ENCODE data around the gene DLX6. TPM values are rescaled to one million over a fixed set of nuclear protein-coding genes. Genes with fewer than 3 reads are reported as not detected.

DLX6 gene
- total RNA-seq, 1 experiment from 2014 or later = 1.1 TPM

DNA sequence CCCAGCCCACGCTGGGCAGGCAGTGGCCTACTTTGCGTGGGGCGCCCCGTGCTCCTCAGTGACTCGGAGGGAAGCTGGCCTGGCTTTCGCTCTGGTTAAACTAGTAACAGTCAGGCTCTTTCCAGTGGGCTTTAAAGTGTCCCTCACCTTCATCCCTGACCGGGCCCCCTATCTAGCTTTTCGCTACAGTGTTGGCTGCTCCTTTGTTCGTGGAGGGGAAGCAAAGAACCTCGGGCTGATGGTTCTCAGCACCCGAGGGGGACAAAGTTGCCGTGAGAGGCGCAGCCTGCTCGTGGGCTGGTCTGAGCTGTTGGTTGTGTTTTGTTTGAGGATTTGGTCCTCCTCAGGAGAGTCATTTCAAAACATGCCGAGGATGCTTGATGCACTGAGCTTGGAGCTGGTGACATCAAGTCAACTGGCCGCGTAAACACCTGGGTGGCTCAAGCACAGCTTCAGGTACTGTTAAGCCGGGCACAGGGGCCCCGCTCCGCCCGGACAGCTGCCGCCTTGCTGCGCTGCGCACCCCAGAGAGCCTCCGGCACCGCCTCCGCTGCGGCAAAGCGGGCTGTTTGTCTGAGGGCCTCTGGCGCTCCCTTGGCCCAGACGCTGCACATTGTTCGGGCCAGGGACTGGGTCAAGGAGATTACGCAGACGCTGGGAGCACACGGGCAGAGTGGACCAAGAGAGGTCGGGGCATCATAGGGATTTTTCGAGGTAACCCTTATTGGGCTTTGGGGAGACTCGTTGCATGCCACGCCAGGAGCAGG is 1.6 kb downstream of the DLX6 start:
- CTCF ChIA-PET = no interaction called here
- no peak for DNase-seq
- BruUV-seq (replicated peaks) = no TSS peak
- intact Hi-C loops (cut with micrococcal nuclease; ENCODE audit: unreplicated experiment) = no loop called here
- Mint-ChIP-seq H3K9me3 (ENCODE audit: low read depth, unreplicated experiment) (no peaks in the 10 kb centered on the region), H3K27ac (ENCODE audit: unreplicated experiment) (no peak overlapping the region), H3K4me1 (ENCODE audit: low read depth, unreplicated experiment) (no peaks in the 10 kb centered on the region), H3K27me3 (ENCODE audit: unreplicated experiment) (peaks cover 25% of the 10 kb centered on the region), H3K4me3 (ENCODE audit: low read depth, unreplicated experiment) (peak overlapping the region; percentile 73), H3K36me3 (ENCODE audit: insufficient read depth, unreplicated experiment) (peaks cover 9% of the 10 kb centered on the region)
- TF ChIP-seq, protein P1, sequence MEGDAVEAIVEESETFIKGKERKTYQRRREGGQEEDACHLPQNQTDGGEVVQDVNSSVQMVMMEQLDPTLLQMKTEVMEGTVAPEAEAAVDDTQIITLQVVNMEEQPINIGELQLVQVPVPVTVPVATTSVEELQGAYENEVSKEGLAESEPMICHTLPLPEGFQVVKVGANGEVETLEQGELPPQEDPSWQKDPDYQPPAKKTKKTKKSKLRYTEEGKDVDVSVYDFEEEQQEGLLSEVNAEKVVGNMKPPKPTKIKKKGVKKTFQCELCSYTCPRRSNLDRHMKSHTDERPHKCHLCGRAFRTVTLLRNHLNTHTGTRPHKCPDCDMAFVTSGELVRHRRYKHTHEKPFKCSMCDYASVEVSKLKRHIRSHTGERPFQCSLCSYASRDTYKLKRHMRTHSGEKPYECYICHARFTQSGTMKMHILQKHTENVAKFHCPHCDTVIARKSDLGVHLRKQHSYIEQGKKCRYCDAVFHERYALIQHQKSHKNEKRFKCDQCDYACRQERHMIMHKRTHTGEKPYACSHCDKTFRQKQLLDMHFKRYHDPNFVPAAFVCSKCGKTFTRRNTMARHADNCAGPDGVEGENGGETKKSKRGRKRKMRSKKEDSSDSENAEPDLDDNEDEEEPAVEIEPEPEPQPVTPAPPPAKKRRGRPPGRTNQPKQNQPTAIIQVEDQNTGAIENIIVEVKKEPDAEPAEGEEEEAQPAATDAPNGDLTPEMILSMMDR (IDR thresholded peaks at IDR 0.05; ENCODE audit: unreplicated experiment) = no peak

DNA sequence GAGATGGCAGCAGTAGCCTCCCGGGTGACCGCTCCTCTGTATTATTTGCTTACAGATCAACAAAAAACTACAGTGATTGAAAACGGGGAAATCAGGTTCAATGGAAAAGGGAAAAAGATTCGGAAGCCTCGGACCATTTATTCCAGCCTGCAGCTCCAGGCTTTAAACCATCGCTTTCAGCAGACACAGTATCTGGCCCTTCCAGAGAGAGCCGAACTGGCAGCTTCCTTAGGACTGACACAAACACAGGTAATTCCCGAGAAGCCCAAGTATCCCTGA is 2.2 kb downstream of the DLX6 start:
- Mint-ChIP-seq H3K27ac (ENCODE audit: unreplicated experiment) (no peak overlapping the region), H3K4me3 (ENCODE audit: low read depth, unreplicated experiment) (no peak overlapping the region), H3K4me1 (ENCODE audit: low read depth, unreplicated experiment) (no peaks in the 10 kb centered on the region), H3K9me3 (ENCODE audit: low read depth, unreplicated experiment) (no peaks in the 10 kb centered on the region), H3K27me3 (ENCODE audit: unreplicated experiment) (peaks cover 30% of the 10 kb centered on the region), H3K36me3 (ENCODE audit: insufficient read depth, unreplicated experiment) (peaks cover 9% of the 10 kb centered on the region)
- CTCF ChIA-PET = no interaction called here
- BruUV-seq (replicated peaks) = no TSS peak
- no peak for DNase-seq
- intact Hi-C loops (cut with micrococcal nuclease; ENCODE audit: unreplicated experiment) = no loop called here
- TF ChIP-seq, protein P1 (IDR thresholded peaks at IDR 0.05; ENCODE audit: unreplicated experiment) = no peak

- BruUV-seq (replicated peaks) = no TSS peak
- H3K4me3 Mint-ChIP-seq (ENCODE audit: low read depth, unreplicated experiment) = no peak overlapping the region
- intact Hi-C loops (cut with micrococcal nuclease; ENCODE audit: unreplicated experiment) = no loop called here
These were observed 3.0 kb downstream of the DLX6 start for GRCh38 chr7:97008275-97008917.

DNA sequence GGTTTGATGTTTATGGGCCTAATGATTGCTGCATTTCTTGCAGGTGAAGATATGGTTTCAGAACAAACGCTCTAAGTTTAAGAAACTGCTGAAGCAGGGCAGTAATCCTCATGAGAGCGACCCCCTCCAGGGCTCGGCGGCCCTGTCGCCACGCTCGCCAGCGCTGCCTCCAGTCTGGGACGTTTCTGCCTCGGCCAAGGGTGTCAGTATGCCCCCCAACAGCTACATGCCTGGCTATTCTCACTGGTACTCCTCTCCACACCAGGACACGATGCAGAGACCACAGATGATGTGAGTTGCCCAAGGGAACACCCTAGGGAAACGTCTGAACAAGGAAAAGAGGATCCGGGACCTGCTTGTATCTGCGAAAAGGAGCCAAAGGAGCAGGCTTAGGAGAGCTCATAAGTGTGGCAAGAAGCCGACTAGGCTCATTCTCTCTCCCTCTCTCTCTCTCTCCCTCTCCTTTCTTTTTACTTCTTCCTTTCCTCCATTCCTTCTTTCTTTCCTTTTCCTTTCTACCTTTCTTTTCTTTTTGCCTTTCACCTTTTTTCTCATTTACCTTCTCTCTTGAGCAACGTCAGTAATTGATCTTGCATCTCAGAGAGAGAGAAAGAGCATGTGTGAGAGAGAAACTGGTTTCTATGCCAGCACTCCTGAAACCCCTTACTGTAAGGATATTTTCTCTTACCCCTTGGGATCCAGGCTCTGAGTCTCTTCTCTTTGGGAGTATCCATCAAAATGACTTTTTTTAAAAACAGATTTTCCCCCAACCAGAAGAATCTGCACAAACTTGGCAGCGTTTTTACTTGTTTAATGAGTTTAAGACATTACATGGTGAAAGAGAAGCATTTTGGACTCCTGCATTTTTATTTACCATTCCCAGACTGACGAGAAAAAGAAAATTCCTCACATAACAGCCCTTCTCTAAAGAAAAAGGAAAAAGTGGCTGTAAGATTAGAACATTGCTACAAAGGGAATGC is 4.7 kb downstream of the DLX6 start:
- Mint-ChIP-seq H3K27me3 (ENCODE audit: unreplicated experiment) (peaks cover 55% of the 10 kb centered on the region), H3K4me3 (ENCODE audit: low read depth, unreplicated experiment) (no peak overlapping the region), H3K27ac (ENCODE audit: unreplicated experiment) (no peak overlapping the region), H3K9me3 (ENCODE audit: low read depth, unreplicated experiment) (no peaks in the 10 kb centered on the region), H3K4me1 (ENCODE audit: low read depth, unreplicated experiment) (no peaks in the 10 kb centered on the region), H3K36me3 (ENCODE audit: insufficient read depth, unreplicated experiment) (peaks cover 9% of the 10 kb centered on the region)
- CTCF ChIA-PET = no interaction called here
- TF ChIP-seq, protein P1 (IDR thresholded peaks at IDR 0.05; ENCODE audit: unreplicated experiment) = no peak
- BruUV-seq (replicated peaks) = no TSS peak
- intact Hi-C loops (cut with micrococcal nuclease; ENCODE audit: unreplicated experiment) = no loop called here
- no peak for DNase-seq

More at GRCh38 chr7:97008275-97008917, 3.0 kb downstream of the DLX6 start:
- Mint-ChIP-seq H3K36me3 (ENCODE audit: insufficient read depth, unreplicated experiment) (peaks cover 9% of the 10 kb centered on the region), H3K27ac (ENCODE audit: unreplicated experiment) (no peak overlapping the region), H3K9me3 (ENCODE audit: low read depth, unreplicated experiment) (no peaks in the 10 kb centered on the region), H3K4me1 (ENCODE audit: low read depth, unreplicated experiment) (no peaks in the 10 kb centered on the region), H3K27me3 (ENCODE audit: unreplicated experiment) (peaks cover 39% of the 10 kb centered on the region)
- CTCF ChIA-PET = no interaction called here
- TF ChIP-seq, protein P1 (IDR thresholded peaks at IDR 0.05; ENCODE audit: unreplicated experiment) = no peak
- DNase-seq = no peak
